GF-D8 (cell line): ENCODE data around the gene LGALS8.
"Not testable (repeated sequence)": the region's sequence is repeated elsewhere in the genome, so short reads cannot be mapped to it uniquely, and the experiment has no call there.

ENCODE experiments used
- DNase-seq: peaks from one replicate; lab custom pipeline; 2025; lab: John Stamatoyannopoulos, UW

Gene LGALS8

GRCh38 chr1:236540813-236541465 is 17.2 kb downstream of the LGALS8 start:
- no peak for DNase-seq

GRCh38 chr1:236541710-236542109 is 17.9 kb downstream of the LGALS8 start:
- DNase-seq = no peak

DNA sequence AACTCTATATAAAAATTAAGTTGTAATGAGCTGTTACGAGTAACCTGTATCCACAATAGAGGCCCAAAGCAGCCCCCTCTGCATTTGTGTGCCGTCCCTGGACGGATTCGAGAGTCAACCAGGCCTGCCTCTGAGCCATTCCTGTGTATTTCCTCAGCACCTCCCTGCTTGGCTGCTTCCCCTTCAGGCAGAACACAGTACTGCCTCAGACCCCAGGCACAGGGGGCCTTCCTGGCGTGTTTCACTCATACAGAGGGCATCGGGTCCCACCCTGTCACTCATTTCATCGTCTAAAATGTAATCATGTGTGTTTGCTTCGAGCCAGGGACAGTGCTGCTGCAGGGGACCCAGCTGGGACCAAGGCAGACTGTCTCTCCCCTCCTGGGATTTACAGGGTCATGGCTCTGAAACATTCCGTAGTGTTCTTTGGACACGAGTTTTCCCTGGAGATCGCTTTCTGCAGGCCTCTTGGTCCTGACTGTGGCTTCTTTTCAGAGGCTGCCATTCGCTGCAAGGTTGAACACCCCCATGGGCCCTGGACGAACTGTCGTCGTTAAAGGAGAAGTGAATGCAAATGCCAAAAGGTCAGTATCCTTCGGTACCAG is 19.4 kb downstream of the LGALS8 start:
- DNase-seq = no peak

- no peak for DNase-seq
These were observed 21.9 kb downstream of the LGALS8 start for GRCh38 chr1:236545621-236546169.

GRCh38 chr1:236548452-236548851 is 24.7 kb downstream of the LGALS8 start:
- no peak for DNase-seq

- no peak for DNase-seq
These were observed 27.4 kb downstream of the LGALS8 start for GRCh38 chr1:236550961-236551851.

DNA sequence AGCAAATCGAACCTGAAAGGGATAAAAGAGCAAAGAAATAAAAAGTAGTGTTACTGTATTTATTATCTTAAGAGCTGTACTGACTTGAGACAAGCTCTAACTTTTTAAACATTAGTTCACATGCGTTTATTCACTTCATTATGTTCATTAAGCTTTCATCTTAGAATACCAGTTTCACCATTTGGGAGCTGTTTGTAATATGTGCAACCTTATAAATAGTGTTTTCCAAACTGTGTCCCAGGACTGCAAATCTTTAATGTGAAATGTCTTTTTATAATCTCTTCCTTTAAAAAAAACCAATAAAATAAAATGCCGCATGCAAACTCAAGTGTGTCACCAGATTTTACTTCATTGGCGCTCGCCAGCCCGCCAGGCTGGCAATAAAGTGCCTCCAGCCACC is 28.3 kb downstream of the LGALS8 start:
- no peak for DNase-seq

DNA sequence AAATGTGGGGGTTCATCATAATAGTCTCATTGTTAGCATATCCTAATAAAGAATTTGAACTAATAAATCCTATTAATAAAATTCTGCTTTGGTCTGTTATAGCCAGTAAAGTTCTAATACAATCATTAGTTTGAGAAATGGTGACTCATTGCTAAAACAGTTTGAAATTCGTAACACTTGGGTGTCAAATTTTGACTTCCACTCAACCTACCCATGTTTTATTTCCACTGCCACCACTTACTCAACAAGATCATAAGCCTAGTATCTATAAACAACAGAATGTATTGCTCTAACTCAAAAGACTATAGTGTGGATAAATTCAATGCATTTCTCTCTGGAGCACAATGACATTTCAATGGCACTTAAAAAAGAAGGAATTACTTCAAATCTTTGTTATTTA is 29.1 kb downstream of the LGALS8 start:
- DNase-seq = no peak

GRCh38 chr1:236553370-236553769 is 29.6 kb downstream of the LGALS8 start:
- DNase-seq = no peak

DNA sequence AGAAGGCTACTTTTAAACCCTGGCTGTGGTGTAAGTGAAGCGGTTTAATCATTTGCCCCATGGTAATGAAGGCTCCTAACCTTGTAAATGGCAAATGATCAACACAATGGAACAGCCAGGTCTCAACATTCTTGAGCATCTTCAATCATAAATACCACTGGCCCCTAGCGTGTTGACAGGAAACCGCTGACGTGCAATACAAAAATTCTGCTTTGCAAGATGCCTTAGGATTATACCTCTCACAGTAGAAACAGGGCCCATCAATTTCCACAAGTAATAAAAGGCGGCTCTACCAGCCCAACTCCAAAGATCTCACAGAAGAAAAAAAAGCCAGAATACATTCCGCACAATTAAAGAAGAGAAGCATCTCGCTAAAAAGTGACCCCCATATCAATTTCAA is 32.8 kb downstream of the LGALS8 start:
- no peak for DNase-seq

DNA sequence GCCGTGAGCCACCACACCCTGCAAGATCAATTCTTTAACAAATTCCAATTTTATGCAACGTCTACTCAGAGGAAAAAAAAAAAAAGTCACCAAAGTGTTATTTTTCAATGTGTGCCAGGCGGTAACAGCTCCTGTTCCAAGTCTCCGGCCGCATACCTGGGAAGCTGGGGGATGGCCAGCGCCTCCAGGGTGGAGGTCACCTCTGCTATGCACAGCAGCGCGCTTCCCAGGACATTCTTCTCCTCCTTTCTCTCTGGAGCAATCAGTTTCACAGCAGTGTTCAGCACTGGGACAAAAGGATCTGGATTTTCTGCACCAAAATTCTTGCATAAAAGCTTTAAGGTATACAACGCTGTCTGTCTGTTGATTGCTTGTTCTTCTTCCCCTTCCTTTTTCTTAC is 34.3 kb downstream of the LGALS8 start:
- no peak for DNase-seq

DNA sequence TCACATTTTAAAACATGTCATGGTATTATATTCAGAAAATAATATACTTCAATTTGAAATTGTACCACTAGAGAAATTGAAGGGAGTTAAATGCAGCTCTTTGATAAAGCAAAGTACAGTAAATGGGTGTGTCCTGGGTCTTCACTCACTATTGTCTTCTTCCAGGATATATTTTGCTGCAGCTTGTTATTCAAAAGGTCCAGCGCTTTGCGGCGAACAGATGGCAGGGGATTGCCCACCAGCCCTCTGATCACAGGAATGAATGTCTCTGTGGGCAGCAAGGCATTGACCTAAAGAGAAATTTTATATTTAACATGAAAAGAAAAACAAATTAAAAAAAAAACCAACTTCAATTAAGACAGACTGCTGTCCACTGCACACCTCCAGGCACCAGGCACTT is 35.1 kb downstream of the LGALS8 start:
- no peak for DNase-seq

DNA sequence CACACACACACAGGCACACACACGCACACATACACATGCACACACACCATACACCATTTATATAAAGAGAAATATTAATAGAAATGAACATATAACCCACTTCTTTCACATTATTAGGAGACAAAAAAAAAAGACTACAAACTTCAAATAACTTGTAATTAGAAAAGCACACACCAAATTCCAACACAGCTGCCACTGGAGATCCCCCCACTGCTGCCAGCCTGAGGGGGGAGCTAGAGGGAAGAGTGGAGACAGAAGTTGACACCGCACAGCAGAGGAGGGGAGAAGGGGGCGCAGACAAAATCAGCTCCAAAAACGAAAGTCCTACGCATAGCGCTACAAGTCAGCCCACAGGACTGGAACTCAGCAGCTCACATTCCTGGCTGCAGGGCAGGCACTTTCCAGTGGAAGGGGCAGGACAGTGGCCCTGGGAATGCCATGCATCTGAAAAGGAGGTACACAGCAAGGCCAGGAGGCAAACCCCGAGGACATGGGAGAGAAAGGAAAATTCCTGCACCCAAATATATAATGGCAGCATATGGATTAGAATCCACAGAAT is 36.5 kb downstream of the LGALS8 start:
- DNase-seq = no peak

GRCh38 chr1:236561976-236562375 is 38.2 kb downstream of the LGALS8 start:
- no peak for DNase-seq

DNA sequence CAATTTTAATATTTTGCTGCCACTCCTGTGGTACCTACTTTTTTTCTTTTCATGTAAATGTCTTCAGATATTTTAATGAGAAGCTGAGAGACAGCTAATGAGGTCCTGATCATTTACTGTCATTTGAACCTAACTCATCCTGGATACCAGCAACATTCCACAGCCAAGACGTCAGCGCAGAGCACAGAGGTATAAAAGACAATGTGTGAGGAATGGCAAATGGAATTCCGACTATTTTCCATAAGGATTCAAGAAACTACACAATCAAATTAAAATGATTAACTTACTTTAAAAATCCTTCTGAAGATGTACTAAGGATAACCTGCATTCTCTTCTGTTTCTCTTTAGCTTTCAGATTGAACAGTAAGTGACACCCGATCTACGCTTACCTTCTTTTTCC is 41.7 kb downstream of the LGALS8 start:
- no peak for DNase-seq

- no peak for DNase-seq
These were observed 44.6 kb downstream of the LGALS8 start for GRCh38 chr1:236568285-236568894.

DNA sequence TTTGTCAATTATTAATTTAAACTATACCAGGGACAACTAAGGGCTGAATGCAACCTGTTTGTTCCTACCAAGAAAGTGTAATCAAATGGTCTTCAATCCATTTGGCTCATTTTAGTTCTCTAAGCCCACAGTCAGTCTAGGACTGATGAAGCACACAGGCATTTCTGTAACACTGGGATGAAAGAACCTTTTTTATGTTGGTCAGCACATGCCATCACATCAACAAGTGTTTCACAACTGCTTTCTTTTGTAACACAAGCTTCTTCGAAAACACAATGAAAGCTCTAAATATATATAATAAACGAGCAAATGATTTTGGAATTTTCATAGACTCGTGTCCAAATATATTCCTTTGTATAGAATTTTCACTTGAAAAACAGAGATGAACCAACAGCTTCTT is 51.7 kb downstream of the LGALS8 start:
- DNase-seq = no peak

GRCh38 chr1:236576004-236576403 is 52.2 kb downstream of the LGALS8 start:
- no peak for DNase-seq

DNA sequence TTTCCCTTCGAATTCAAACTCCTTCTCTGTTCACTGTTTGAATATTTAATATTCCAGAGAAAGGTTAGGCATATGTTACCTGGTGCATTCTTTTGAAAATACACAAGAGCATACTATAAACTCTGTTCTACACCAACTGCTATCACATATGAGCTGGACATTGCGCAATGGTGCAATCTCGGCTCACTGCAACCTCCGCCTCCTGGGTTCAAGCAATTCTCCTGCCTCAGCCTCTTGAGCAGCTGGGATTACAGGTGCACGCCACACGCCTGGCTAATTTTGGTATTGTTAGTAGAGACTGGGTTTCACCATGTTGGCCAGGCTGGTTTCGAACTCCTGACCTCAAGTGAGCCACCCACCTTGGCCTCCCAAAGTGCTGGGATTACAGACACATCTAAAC is 53.3 kb downstream of the LGALS8 start:
- DNase-seq = not testable (repeated sequence)

- no peak for DNase-seq
These were observed 54.9 kb downstream of the LGALS8 start for GRCh38 chr1:236578661-236579060.

- DNase-seq = not testable (repeated sequence)
These were observed 56.6 kb downstream of the LGALS8 start for GRCh38 chr1:236580404-236580803.

DNA sequence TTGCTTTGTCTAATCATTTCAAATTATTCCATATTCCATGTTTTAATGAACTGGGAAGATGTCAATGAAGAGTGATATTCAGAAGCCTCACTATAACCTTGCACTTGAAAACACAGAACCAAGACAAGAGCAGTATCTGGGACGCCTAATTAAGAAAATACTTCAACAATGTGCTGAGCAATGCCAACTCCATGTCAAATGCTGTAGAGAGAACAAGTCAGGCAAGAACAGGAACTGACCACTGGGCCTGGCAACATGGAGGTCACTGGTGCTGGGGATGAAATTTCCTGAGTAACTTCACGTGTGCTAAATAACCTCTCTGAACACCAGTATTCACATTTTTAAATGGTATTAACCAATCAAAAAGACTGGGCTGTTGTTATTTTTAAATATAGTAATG is 57.7 kb downstream of the LGALS8 start:
- no peak for DNase-seq
